Measurements from ENCODE around the gene CNOT4.

DNA sequence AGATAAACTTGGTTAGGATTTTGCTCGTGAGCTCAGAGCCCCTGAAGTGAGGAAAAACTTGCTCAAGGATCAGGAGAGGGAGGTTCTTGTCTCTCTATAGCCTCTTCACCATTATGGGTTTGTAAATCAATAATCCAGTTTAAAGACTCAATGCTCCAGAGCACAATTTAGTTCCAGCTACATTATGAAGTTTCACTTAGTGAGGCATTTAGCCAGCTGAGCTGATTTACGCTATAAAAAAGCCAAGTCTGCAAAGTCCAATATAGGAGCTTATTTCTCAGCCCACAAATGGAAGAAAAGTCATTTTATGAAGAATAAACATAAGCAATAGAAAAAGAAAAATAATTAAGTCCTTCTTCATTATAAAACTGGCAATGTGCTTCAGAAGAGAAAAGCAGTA, 145.7 kb downstream of the CNOT4 start:
- no peak for TF ChIP-seq POLR2AphosphoS5 (IDR thresholded peaks at IDR 0.05; ENCODE audit: low read depth)
- TF ChIP-seq, protein P1, sequence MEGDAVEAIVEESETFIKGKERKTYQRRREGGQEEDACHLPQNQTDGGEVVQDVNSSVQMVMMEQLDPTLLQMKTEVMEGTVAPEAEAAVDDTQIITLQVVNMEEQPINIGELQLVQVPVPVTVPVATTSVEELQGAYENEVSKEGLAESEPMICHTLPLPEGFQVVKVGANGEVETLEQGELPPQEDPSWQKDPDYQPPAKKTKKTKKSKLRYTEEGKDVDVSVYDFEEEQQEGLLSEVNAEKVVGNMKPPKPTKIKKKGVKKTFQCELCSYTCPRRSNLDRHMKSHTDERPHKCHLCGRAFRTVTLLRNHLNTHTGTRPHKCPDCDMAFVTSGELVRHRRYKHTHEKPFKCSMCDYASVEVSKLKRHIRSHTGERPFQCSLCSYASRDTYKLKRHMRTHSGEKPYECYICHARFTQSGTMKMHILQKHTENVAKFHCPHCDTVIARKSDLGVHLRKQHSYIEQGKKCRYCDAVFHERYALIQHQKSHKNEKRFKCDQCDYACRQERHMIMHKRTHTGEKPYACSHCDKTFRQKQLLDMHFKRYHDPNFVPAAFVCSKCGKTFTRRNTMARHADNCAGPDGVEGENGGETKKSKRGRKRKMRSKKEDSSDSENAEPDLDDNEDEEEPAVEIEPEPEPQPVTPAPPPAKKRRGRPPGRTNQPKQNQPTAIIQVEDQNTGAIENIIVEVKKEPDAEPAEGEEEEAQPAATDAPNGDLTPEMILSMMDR (IDR thresholded peaks at IDR 0.05; ENCODE audit: insufficient read depth, low read length) = no peak
